ENCODE data around the gene NUP43.

DNA sequence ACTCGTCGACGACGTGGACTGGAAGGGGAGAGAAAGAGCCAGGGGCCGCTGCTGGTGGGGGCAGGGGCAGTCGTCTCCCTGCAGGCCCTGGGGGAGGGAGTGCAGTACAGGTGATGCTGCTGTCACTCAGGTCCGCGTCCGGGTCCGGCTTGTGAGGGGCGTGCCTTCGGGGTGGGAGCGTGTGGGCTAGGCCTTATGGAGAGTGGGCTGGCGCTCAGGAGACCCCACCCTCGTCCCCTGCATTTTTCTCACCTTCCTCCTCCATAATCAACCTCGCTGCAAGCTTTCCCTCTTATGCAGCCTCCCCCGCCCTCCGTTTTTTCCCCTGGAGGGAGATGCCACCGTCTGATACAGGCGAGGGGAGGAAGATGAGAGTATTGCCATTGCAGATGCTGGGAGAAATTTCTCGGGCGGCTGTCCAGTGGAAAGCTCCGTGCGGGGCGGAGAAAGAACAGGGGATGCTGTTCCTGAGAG, 3.8 kb upstream of the NUP43 start:
- no peak for TF ChIP-seq EP300 (conservative IDR thresholded peaks at IDR 0.05; ENCODE audit: poor library complexity, severe bottlenecking)
- TF ChIP-seq, protein P1, sequence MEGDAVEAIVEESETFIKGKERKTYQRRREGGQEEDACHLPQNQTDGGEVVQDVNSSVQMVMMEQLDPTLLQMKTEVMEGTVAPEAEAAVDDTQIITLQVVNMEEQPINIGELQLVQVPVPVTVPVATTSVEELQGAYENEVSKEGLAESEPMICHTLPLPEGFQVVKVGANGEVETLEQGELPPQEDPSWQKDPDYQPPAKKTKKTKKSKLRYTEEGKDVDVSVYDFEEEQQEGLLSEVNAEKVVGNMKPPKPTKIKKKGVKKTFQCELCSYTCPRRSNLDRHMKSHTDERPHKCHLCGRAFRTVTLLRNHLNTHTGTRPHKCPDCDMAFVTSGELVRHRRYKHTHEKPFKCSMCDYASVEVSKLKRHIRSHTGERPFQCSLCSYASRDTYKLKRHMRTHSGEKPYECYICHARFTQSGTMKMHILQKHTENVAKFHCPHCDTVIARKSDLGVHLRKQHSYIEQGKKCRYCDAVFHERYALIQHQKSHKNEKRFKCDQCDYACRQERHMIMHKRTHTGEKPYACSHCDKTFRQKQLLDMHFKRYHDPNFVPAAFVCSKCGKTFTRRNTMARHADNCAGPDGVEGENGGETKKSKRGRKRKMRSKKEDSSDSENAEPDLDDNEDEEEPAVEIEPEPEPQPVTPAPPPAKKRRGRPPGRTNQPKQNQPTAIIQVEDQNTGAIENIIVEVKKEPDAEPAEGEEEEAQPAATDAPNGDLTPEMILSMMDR (IDR thresholded peaks at IDR 0.05; ENCODE audit: poor library complexity, severe bottlenecking): no peak
- TF ChIP-seq, protein P2, sequence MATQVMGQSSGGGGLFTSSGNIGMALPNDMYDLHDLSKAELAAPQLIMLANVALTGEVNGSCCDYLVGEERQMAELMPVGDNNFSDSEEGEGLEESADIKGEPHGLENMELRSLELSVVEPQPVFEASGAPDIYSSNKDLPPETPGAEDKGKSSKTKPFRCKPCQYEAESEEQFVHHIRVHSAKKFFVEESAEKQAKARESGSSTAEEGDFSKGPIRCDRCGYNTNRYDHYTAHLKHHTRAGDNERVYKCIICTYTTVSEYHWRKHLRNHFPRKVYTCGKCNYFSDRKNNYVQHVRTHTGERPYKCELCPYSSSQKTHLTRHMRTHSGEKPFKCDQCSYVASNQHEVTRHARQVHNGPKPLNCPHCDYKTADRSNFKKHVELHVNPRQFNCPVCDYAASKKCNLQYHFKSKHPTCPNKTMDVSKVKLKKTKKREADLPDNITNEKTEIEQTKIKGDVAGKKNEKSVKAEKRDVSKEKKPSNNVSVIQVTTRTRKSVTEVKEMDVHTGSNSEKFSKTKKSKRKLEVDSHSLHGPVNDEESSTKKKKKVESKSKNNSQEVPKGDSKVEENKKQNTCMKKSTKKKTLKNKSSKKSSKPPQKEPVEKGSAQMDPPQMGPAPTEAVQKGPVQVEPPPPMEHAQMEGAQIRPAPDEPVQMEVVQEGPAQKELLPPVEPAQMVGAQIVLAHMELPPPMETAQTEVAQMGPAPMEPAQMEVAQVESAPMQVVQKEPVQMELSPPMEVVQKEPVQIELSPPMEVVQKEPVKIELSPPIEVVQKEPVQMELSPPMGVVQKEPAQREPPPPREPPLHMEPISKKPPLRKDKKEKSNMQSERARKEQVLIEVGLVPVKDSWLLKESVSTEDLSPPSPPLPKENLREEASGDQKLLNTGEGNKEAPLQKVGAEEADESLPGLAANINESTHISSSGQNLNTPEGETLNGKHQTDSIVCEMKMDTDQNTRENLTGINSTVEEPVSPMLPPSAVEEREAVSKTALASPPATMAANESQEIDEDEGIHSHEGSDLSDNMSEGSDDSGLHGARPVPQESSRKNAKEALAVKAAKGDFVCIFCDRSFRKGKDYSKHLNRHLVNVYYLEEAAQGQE (IDR thresholded peaks at IDR 0.05; ENCODE audit: borderline replicate concordance): no peak
